Stimulated activated naive CD4-positive, alpha-beta T cell treated with Interleukin-2 at 50 U/mL for 16 hours (primary cell): ENCODE data around the gene CAMK2N1.

Experiments
- DNase-seq: peaks from one replicate; lab custom pipeline; 2025; lab: John Stamatoyannopoulos, UW

Gene CAMK2N1

DNA sequence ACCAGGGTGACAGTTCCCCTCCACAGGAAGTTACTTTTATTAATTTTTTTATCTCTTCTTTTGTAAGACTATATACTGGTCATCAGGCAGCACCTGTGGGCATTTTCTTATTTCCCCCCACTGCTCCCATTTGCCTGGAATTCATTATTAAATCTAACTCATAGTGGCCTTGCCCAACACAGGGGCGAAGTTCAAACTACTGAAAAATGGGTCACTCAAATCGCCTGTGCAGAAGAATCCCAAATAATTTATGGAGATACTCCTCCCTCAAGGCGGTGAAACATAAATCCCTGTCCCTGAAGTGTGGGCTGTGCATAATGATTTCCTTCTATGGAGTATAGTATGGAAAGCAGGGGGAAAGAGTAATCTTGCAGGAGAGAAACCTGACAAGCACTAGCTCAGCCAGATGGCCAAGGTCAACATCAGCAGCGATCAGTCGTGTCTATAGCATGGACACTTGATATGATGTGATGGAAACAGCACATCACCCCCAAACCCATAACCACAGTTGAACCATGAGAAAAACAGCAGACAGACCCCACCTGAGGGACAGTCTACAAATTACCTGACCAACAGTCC is 7.9 kb downstream of the CAMK2N1 start:
- DNase-seq = no peak

DNA sequence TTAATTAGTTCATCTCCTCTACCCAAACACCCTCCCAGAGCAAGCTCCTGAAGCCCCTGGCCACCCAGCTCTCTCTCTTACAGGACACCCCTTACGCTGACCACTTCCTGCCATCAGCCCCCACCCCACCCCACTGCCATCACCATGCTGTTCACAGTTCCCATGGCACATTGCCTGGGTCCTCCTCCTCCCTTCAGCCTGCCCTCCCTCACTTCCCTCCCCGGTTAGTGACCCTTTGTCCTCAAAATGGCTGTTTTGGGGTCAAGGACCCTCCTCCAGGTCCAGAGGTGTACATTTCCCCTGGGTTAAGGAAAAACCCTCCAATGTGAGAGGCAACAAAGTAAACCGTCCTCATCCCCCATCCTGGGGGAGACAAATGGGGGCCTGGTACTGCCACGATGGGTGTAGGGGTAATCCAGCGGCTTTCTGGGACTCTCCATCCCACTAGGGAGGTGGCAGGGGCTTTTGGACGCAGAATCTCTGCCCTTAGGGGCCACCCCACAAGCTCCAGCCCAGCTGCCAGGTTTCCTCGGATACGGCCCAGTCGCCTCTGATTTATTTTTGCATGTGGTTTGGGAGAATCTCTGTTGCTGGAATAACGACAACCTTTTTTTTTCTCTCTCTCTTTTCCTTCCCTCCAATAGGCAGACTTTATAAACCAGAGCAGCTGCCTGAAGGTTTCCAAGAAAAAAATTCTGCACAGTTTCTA is 8.5 kb downstream of the CAMK2N1 start:
- no peak for DNase-seq

DNA sequence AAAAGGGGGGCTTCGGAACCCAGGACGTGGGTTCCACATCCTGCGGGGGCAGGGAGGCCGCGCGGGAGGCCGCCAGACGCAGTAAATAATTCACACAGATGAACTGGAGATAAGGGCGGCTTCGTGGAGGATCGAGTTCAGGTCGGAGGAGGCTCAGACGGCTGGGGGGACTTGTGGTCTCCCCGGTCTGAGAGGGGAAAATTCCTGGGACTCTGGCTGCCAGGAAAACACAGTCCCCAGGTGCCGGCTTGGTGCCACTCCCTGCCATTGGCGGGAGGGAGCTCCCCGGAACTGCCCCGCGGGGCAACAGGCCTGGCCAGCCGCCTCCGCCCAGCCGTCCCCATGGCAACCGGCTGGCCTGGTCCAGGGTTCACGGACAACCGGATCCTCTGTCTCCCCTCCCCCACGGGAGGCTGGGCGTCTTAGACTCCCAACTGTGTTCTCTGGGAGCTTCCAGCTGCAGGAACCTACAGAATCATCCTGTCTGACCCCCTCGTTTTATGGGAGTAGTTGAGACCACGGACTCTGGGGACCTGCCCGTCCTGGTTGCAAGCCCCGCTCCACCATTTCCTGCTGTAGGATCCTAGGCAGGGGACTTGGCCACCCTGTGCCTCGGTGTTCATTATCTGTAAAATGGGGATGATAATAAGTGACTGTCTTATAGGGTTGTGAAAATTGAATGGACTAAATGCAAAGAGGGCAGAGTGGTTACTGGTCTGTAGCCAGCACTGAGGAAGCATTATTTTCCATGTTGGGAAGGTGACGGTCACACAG is 9.6 kb downstream of the CAMK2N1 start:
- no peak for DNase-seq

DNA sequence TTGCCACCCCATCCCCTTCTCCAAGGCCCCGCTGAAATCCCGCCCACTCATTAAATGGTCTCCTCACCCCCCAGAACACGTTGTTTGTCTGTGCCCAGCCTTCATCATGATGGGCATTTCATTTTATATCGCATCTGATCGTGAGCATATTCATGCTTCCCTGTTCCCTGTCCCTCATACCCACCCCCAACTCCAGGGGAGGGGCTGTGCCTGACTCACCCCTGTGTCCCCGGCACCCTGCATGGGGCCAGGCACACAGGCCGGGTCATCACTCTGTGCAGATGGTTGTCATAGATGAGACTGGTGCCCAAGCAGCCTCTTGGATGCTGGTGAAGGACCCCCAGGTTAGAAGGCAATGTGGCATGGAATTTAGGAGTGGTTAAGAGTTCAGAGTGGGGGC is 11.0 kb downstream of the CAMK2N1 start:
- DNase-seq = no peak

GRCh38 chr1:20474333-20474975 is 11.6 kb downstream of the CAMK2N1 start:
- no peak for DNase-seq

- no peak for DNase-seq
These were observed 12.1 kb downstream of the CAMK2N1 start for GRCh38 chr1:20473894-20474293.

- no peak for DNase-seq
These were observed 12.9 kb downstream of the CAMK2N1 start for GRCh38 chr1:20472860-20473711.

- DNase-seq = no peak
These were observed 13.9 kb downstream of the CAMK2N1 start for GRCh38 chr1:20472121-20472520.

- DNase-seq = no peak
These were observed 15.8 kb downstream of the CAMK2N1 start for GRCh38 chr1:20470194-20470593.

DNA sequence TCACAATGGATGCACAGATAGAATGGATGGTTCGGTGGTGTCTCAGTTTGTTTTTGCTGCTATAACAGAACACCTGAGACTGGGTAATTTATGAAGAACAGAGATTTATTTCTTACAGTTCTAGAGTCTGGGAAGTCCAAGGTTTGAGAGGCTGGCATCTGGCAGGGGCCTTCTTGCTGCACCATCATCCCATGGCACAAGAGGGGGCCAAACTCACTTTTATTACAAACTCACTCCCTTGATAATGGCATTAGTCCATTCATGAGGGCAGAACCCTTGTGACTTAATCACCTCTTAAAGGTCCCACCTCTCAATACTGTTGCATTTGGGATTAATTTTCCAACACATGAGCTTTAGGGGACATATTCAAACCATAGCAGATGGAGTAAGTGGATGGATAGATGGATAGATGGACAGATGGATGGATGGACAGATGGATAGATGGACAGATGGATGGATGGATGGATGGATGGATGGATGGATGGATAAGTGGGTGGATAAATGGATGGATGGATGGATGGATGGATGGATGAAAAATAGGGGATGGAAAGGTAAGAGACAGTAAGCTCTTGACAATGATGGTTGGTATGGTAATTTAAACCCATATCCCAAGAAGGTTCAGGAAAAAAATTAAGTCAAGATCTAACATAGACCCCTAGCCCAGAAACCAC is 16.5 kb downstream of the CAMK2N1 start:
- no peak for DNase-seq

- DNase-seq = no peak
These were observed 19.7 kb downstream of the CAMK2N1 start for GRCh38 chr1:20466273-20466672.

- DNase-seq = no peak
These were observed 20.8 kb downstream of the CAMK2N1 start for GRCh38 chr1:20465187-20465586.

GRCh38 chr1:20463502-20463901 is 22.5 kb downstream of the CAMK2N1 start:
- no peak for DNase-seq

- no peak for DNase-seq
These were observed 23.6 kb downstream of the CAMK2N1 start for GRCh38 chr1:20462397-20462796.

DNA sequence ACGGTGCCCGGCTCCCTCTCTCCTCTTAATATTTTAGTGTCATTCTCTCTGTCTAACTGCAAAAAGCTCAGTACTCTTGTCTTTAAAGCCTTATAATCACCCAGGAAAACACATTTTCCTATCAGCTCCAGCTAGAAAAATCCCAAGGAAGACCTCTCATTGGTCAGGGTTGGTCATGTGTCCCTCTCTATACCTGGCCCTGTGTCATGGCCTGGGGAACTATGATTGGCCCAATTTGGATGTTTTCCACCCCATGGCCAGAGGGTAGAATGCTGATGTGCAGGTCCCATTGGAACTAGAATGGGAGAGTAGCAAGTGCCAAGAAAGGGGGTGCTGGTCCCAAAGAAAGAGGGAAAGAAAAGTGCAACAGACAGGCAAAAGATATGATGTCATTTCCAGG is 27.3 kb downstream of the CAMK2N1 start:
- DNase-seq = no peak

DNA sequence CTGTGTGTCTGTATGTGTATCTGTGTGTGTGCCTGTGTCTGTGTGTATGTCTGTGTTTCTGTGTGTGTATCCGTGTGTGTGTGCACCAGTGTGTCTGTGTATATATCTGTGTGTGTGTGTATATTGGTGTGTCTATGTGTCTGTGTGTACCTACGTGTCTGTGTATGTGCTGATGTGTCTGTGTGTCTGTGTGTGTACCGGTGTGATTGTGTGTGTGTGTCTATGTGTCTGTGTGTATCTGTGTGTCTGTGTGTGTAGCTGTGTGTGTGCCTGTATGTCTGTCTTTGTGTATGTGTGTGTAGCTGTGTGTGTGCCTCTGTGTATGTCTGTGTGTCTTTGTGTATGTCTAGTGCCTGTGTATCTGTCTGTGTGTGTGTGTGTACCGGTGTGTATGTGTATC is 32.0 kb downstream of the CAMK2N1 start:
- DNase-seq = no peak

DNA sequence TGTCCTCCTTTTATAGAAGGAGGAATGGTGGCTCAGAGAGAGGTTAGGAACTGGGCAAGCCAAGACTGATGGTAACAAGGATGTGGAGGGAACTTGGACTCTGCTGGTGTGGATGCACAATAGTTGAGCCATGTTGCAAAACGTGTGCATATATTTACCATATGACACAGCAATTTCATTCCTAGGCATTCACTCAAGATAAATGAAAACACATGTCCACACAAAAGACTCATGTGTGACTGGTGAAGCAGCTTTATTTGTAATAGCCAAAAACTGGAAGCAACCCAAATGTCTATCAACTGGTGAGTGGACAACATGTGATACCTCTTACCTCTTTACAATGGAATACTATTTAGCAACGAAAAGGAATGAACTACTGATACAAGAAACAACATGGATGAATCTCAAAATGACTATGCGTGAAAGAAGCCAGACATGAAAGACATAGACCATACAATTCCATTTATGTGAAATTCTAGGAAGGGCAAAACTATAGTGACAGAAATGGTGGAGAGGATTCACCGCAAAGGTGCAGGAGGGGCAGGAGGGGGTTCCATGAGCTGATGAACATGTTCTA is 36.2 kb downstream of the CAMK2N1 start:
- DNase-seq = no peak

- no peak for DNase-seq
These were observed 37.3 kb downstream of the CAMK2N1 start for GRCh38 chr1:20448671-20449071.

- DNase-seq = no peak
These were observed 38.2 kb downstream of the CAMK2N1 start for GRCh38 chr1:20447794-20448193.

DNA sequence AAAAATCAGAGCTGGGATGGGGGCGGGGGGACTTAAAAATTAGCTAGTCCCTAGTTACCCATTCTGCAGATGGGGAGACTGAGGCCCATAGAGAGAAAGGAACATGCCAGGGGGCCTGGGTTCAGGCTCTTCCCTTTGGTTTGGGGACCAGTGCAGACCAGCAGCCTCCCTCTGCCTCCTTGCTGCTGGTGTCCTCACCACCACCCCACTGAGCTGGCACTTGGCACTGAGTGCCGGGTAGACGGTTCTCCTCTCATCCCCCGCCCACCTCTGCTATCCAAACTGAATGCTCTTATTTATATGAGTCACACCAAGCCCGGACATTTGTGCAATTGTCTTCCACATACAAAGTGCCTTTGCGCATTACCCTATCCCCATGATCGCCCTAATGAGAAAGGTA is 39.2 kb downstream of the CAMK2N1 start:
- no peak for DNase-seq

DNA sequence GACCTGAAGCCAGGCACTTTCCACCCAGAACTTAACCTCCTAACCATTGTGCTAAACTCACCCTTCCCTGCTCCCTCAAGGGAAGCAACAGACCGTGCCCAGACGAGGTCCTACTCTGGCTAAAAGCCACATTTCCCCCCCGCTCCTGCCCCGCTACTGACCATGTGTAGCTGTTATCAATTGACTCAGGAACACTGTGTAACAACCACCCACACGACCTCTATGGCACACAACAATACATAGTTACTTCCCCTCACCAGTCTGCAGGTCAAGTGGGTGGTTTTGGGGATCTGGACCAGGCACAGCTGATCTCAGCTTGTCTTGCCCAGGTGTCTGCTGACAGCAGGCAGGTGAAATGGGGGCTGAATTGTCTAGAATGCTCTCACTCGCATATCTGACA is 40.1 kb downstream of the CAMK2N1 start:
- DNase-seq = no peak
